Neural cell (in vitro differentiated cells): ENCODE measurements around the gene SLC2A13.

Source experiments
- EP300 ChIP-seq: fragments of 450-650 bp; conservative IDR thresholded peaks from 2 replicates; pipeline ENCODE4 v1.6.1; 2014; ENCODE audit warnings: antibody characterized with exemption, mild to moderate bottlenecking, moderate library complexity; ENCODE audit not compliant: poor library complexity, severe bottlenecking
- EZH2 ChIP-seq: fragments of 200-600, 300-800 bp; shearing (Covaris generic), sonication (generic); IDR thresholded peaks from 2 replicates; pipeline ENCODE4 v1.6.1; 2014; ENCODE audit warnings: antibody characterized with exemption, low read length, borderline replicate concordance, mild to moderate bottlenecking; ENCODE audit not compliant: insufficient read depth, poor library complexity, severe bottlenecking
- MXI1 ChIP-seq: fragments of 450-650 bp; conservative IDR thresholded peaks from 2 replicates; pipeline ENCODE4 v1.6.1; 2014; ENCODE audit warnings: antibody characterized with exemption, mild to moderate bottlenecking; ENCODE audit not compliant: poor library complexity, severe bottlenecking
- POLR2AphosphoS5 ChIP-seq: IDR thresholded peaks from 2 replicates; pipeline ENCODE4 v1.6.1; 2012
- RAD21 ChIP-seq: fragments of 450-650 bp; conservative IDR thresholded peaks from 2 replicates; pipeline ENCODE4 v1.6.1; 2014; ENCODE audit warnings: antibody characterized with exemption, mild to moderate bottlenecking, moderate library complexity
- REST ChIP-seq: IDR thresholded peaks from 2 replicates; pipeline ENCODE4 v1.6.1; 2012; ENCODE audit warnings: borderline replicate concordance
- SMC3 ChIP-seq: fragments of 450-650 bp; conservative IDR thresholded peaks from 2 replicates; pipeline ENCODE4 v1.6.1; 2014; ENCODE audit warnings: antibody characterized with exemption, mild to moderate bottlenecking, moderate library complexity; ENCODE audit not compliant: poor library complexity
- TAF1 ChIP-seq: IDR thresholded peaks from 2 replicates; pipeline ENCODE4 v1.6.1; 2012; ENCODE audit warnings: low read depth
- TF ChIP-seq, protein P1 (sequence below): fragments of 450-650 bp; IDR thresholded peaks from 2 replicates; pipeline ENCODE4 v1.5.1; 2014; ENCODE audit warnings: antibody characterized with exemption, mild to moderate bottlenecking, moderate library complexity; ENCODE audit not compliant: poor library complexity, severe bottlenecking

DNA sequence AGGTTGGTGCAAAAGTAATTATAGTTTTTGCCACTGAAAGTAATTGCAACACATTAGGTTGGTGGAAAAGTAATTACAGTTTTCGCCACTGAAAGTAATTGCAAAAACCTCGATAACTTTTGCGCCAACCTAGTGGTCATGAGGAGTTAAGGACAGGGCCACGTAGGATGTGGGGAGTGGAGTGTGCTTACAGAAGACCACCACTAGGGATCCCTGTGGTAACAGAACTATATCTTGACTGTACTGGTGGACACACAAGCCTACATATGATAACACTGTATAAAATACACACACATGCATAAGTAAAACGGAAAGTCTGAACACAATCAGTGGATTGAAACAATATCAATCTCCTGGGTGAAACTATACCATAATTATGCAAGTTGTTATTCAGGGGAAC lies 298.8 kb downstream of the SLC2A13 start:
- TF ChIP-seq, protein P1, sequence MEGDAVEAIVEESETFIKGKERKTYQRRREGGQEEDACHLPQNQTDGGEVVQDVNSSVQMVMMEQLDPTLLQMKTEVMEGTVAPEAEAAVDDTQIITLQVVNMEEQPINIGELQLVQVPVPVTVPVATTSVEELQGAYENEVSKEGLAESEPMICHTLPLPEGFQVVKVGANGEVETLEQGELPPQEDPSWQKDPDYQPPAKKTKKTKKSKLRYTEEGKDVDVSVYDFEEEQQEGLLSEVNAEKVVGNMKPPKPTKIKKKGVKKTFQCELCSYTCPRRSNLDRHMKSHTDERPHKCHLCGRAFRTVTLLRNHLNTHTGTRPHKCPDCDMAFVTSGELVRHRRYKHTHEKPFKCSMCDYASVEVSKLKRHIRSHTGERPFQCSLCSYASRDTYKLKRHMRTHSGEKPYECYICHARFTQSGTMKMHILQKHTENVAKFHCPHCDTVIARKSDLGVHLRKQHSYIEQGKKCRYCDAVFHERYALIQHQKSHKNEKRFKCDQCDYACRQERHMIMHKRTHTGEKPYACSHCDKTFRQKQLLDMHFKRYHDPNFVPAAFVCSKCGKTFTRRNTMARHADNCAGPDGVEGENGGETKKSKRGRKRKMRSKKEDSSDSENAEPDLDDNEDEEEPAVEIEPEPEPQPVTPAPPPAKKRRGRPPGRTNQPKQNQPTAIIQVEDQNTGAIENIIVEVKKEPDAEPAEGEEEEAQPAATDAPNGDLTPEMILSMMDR: no peak
- TF ChIP-seq EP300: no peak
- TF ChIP-seq EZH2: no peak
- TF ChIP-seq REST: no peak
- TF ChIP-seq POLR2AphosphoS5: no peak
- TF ChIP-seq RAD21: no peak
- no peak for TF ChIP-seq TAF1
- no peak for TF ChIP-seq SMC3
- no peak for TF ChIP-seq MXI1
